HFF-Myc (cell line): ENCODE measurements around the gene ARMC2.

Source experiments
- DNase-seq: peaks from one replicate; pipeline ENCODE4 v3.0.0-alpha.2; 2011; ENCODE audit warnings: low read depth; ENCODE audit errors: extremely low read depth
- H3K4me3 ChIP-seq: replicated peaks from 2 replicates; pipeline ENCODE4 v1.5.1; 2011; ENCODE audit warnings: low read depth, mild to moderate bottlenecking, control low read depth, low read length
- TF ChIP-seq, protein P1 (sequence below): IDR thresholded peaks from 2 replicates; pipeline ENCODE4 v1.5.1; 2012; ENCODE audit warnings: mild to moderate bottlenecking, low read depth, low read length, control low read depth; ENCODE audit errors: missing control alignments

ARMC2 gene

DNA sequence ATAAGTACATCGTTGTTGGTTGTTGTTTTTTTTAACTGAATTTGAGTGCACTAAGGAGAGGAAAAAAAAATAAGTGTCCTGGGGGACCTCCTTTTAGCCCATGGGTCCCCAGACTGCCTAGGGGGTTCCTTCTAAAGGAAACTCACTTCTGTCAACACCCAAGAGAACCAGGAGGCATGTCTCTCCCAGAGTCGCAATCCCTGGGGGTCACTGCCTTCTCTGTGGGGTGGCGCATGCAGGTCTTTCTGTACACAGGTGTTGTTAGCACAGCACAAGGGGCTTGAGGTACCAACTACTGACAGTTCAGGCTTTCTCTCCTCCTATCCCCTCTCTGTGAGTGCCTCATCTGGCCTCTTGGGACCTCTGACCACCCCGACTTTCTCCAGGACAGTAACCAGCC lies 7.3 kb upstream of the ARMC2 start:
- no peak overlapping the region for H3K4me3 ChIP-seq
- TF ChIP-seq, protein P1, sequence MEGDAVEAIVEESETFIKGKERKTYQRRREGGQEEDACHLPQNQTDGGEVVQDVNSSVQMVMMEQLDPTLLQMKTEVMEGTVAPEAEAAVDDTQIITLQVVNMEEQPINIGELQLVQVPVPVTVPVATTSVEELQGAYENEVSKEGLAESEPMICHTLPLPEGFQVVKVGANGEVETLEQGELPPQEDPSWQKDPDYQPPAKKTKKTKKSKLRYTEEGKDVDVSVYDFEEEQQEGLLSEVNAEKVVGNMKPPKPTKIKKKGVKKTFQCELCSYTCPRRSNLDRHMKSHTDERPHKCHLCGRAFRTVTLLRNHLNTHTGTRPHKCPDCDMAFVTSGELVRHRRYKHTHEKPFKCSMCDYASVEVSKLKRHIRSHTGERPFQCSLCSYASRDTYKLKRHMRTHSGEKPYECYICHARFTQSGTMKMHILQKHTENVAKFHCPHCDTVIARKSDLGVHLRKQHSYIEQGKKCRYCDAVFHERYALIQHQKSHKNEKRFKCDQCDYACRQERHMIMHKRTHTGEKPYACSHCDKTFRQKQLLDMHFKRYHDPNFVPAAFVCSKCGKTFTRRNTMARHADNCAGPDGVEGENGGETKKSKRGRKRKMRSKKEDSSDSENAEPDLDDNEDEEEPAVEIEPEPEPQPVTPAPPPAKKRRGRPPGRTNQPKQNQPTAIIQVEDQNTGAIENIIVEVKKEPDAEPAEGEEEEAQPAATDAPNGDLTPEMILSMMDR, result no peak
- DNase-seq, result no peak

DNA sequence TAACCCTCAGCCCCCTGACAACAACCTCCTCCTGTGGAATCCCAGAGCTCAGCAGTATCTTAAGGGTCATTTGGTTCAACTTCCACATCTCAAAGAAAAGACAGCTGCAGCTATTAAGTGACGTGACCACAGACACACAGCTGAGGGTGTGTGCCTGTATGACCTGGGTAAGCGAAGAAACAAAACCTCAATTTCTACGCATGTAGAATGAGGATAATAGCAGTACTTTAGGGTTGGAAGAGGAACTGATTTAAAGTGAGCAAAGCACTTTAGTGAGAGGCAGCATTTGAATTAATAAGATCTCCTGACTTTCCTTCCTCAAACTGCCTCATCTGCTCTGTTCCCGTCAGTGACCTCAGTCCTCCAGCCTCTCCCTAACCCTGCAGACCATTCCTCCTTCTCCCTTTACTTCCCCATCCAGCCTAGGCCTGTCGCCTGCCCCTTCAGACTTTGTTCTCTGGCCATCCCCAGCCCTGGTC lies 6.8 kb upstream of the ARMC2 start:
- no peak for DNase-seq

DNA sequence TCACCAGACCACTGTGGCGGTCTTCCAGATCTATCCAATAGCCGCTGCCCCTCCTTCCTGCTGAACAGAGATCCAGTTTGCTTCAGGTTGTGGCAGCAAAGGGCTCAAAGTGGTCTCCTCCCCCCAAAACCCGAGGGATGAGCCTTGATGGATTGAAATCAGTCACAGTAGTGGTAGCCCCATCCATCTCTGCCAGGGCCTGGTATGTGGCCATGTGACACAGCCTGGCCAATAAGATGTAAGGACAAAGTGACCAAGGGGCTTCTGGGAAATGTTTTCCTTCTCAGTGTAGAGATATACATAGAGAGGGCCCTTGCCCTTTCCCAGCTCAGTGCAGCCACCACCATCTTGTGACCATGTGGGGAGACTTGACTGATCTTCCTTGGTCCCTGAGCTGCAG lies 4.1 kb upstream of the ARMC2 start:
- TF ChIP-seq, protein P1, result no peak
- H3K4me3 ChIP-seq, result no peak overlapping the region
- DNase-seq, result no peak

More for the DNA sequence above, 6.8 kb upstream of the ARMC2 start:
- H3K4me3 ChIP-seq, result no peak overlapping the region
- TF ChIP-seq, protein P1, result no peak

DNA sequence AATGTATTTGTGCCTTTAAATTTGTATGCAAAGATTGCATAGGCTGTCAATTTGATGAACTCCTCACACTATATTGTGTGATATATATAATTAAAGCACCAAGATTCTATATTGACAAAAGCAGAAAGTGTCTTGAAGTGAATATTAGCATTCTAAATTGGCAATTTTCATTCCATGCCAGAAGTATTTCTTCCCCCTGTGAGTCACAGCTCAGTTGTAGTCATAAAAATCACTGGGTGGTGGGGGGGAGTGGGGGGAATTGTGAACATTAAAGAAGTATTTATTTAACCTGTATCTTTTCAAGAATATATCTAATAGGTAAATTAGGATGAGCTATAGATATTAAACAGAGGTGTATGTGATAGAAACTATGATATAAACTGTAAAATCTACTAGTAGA lies 3.1 kb upstream of the ARMC2 start:
- TF ChIP-seq, protein P1, result no peak
- DNase-seq, result no peak
- no peak overlapping the region for H3K4me3 ChIP-seq

DNA sequence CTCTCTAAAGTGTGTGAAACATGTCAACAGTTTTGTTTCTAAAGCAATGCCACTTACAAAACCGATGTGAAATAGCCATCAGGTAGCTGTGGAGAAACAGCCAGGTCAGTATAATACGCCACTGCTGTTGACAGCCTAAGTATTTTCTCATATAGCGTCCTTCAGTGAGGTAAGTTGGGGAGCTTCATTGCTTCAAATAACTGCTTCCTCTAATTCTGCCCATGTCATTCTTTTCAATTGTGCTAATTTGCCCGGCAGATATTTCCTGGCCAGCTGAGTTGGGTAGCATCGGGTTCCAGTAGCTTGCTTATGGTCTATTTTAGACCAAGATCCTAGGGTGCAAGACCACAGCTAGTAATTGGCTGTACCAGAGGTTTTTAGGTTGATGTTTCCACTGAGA lies 2.1 kb upstream of the ARMC2 start:
- TF ChIP-seq, protein P1, result no peak
- DNase-seq, result no peak
- no peak overlapping the region for H3K4me3 ChIP-seq

DNA sequence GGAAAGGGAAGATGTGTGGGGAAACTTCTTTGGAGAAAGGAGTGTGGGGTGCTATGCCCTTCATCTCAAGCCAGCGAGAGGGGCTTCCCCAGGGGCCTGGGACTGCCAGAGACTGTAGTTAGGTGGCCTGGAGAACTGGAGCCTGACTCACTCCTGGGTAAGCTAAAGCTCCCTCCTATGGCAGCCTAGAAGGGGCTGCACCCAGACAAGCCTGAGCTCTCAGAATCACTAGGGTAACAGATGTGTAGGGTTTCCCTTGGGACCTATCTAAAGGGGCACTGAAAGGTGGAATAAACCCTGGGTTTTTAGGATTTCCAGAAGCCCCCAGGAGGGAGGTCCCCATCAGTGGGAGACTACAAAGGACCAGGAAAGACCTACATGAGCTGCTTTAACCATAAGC lies 1.6 kb upstream of the ARMC2 start:
- no peak for DNase-seq
- TF ChIP-seq, protein P1, result no peak
- H3K4me3 ChIP-seq, result no peak overlapping the region

DNA sequence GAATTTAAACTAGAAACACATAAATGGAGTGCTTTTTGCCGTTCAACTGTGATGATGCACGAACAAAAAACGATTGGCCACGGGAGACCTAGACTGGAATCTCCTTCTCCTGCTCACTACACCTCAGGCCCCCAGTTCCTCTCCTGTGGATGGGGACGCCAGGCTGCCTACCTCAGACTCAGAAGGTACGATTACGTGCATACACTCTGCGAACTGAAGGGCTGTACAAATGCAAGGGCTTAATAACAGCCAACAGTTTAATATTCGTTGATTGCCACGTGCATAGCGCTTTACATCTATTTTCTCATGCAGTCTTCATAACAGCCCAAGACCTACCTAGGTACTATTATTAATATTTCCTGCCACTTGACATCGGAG lies 495 bp upstream of the ARMC2 start:
- DNase-seq, result no peak
- H3K4me3 ChIP-seq, result peak overlapping the region; percentile 66
- TF ChIP-seq, protein P1, result no peak
